LNCaP clone FGC (cell line): ENCODE data around the gene NTN5.

ENCODE experiments used
- DNase-seq: peaks from one replicate; pipeline ENCODE4 v3.0.0-alpha.2; 2011; ENCODE audit warnings: low read depth
- H3K4me3 ChIP-seq: 2 replicates; pipeline ENCODE4 v1.5.1; 2011; ENCODE audit warnings: mild to moderate bottlenecking, low read depth, low read length, control low read depth
- CTCF ChIP-seq: IDR thresholded peaks from 2 replicates; pipeline ENCODE4 v1.5.1; 2012; ENCODE audit warnings: mild to moderate bottlenecking; ENCODE audit not compliant: control insufficient read depth, insufficient read depth; ENCODE audit errors: extremely low read depth

NTN5 gene

GRCh38 chr19:48614436-48615230 lies 58.2 kb downstream of the NTN5 start, which contains the start of gene FAM83E:
FAM83E (minus strand) TSS chr19:48615076; CDS start chr19:48613372, 1,704 bp downstream.
- no peak for TF ChIP-seq CTCF
- DNase-seq = no peak
- H3K4me3 ChIP-seq = no peak within 1 kb of the TSS; the same call in 1 of the 2 replicates

- TF ChIP-seq CTCF = no peak
- H3K4me3 ChIP-seq = no peak overlapping the region
- no peak for DNase-seq
Observed at GRCh38 chr19:48613852-48614435, 58.9 kb downstream of the NTN5 start.

GRCh38 chr19:48613024-48613851 lies 59.6 kb downstream of the NTN5 start:
- no peak for DNase-seq
- no peak for TF ChIP-seq CTCF
- no peak overlapping the region for H3K4me3 ChIP-seq

- TF ChIP-seq CTCF = no peak
- no peak overlapping the region for H3K4me3 ChIP-seq
- no peak for DNase-seq
Observed at GRCh38 chr19:48611872-48612271, 60.9 kb downstream of the NTN5 start.
